GOT3 (cell line): Measurements from ENCODE around the gene RNASEH2A.

Experiments used
- DNase-seq: peaks from one replicate; lab custom pipeline; 2025; ENCODE audit warnings: mixed read lengths; lab: John Stamatoyannopoulos, UW

The RNASEH2A gene

GRCh38 chr19:12783291-12783848 lies 23.0 kb upstream of the RNASEH2A start:
- no peak for DNase-seq

GRCh38 chr19:12783849-12784393 lies 22.5 kb upstream of the RNASEH2A start:
- no peak for DNase-seq

DNA sequence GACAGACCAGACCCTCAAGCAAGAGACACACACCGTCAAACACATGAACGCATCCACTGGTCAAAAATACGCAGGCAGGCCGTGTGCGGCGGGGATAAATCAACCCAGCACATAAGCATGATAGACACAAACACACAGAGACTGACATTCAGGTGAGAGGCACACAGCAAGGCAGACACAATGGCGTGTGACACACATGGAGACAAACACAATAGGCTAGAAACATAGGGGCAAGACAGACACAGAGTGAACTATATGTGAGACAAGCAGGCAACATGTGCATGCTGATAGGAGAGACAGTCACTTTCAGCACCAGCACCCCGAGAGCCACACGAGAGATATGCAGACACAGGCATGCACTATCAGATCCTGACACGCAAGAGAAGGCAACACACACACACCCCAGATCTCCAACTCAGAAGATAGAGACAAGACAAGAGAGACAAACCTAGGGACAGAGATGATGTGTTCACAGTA lies 22.0 kb upstream of the RNASEH2A start:
- no peak for DNase-seq

- DNase-seq = no peak
Observed at GRCh38 chr19:12784871-12785430, 21.4 kb upstream of the RNASEH2A start.

DNA sequence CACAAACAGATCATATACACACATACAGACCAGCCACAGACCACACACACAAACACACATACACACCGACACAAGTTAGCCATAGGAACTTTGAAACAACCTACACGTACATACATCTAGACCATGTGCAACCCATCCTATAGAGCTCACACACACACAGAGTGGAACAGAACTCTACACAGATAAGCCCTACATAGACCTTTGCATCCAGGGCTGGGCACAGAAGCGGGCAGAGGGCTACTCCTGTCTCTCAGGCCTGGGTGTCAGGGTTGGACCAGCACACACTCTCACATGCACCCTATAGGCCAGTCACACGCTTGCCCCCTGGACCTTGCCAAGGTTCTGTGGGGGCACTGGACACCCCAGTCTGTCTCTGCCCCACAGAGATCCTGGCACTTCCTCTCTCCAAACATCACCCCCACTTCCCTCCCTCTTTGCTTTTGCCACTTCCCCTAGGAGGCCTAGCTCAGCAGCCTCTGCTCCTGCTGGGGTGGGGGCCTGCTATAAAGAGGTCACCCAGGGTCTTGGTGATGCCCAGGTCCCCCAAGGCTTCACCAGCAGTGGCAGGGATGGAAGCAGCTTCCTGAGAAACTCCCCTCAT lies 20.9 kb upstream of the RNASEH2A start:
- no peak for DNase-seq

DNA sequence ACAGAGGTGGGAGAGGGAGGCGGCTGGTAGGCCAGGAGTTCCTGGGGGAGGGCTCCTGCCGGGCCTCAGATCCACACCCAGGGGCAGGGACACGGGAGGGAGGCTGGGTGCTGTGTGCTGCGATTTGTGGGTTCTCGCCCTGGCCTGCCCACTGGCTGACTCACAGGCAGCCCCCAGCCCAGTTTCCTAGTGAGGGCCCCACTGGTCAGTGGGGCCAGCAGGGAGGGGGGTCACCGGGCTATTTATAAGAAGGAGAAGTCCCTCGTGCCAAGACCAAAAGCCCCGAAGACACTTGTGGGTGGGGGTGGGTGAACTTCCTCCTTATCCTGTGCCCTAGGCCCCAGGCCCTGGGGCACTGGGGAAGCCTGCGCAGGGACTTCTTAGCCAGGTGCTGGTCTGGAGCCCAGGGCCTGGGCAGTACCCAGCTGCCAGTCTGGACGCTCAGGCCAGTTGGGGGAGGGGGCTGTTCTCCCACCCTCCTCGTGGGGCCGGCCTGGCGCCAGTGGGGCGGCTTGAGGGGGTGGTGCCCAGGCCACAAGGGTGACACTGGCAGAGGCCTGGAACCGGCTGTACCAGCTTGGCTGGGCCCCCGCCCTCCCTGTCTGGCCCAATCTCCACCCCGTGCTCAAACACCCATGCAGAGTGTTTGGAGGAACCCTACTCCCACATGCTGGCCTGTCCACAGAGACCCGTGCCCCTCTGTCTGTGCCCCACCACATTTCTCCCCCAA lies 20.1 kb upstream of the RNASEH2A start:
- no peak for DNase-seq

DNA sequence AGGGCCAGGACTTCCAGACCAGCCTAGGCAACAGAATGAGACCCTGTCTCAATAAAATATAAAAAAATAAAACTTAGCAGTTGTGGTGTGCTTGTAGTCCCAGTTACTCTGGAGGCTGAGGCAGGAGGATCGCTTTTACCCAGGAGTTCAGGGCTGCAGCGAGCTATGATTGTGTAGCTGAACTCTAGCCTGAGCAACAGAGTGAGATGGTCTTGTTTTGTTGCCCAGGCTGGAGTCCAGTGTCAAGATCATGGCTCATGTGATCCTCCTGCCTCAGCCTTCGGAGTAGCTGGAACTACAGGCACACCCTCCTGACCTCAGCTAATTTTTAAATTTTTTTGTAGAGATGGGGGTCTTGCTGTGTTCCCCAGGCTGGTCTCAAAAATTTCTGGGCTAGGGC lies 19.4 kb upstream of the RNASEH2A start:
- DNase-seq = no peak

DNA sequence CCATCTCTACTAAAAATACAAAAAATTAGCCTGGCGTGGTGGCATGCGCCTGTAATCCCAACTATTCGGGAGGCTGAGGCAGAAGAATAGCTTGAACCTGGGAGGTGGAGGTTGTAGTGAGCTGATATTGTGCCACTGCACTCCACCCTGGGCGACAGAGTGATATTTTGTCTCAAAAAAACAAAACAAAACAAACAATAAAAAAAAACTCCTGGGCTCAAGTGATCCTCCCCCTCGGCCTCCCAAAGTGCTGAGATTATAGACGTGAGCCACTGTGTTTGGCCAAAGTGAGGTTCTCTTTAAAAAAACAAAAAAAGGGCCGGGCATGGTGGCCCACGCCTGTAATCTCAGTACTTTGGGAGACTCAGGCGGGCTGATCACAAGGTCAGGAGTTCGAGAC lies 18.9 kb upstream of the RNASEH2A start:
- no peak for DNase-seq

- no peak for DNase-seq
Observed at GRCh38 chr19:12788042-12788681, 18.2 kb upstream of the RNASEH2A start.

- no peak for DNase-seq
Observed at GRCh38 chr19:12788682-12789097, 17.7 kb upstream of the RNASEH2A start.

GRCh38 chr19:12789098-12789903 lies 17.1 kb upstream of the RNASEH2A start:
- no peak for DNase-seq

GRCh38 chr19:12789904-12790619 lies 16.3 kb upstream of the RNASEH2A start:
- DNase-seq = peak; percentile 77

DNA sequence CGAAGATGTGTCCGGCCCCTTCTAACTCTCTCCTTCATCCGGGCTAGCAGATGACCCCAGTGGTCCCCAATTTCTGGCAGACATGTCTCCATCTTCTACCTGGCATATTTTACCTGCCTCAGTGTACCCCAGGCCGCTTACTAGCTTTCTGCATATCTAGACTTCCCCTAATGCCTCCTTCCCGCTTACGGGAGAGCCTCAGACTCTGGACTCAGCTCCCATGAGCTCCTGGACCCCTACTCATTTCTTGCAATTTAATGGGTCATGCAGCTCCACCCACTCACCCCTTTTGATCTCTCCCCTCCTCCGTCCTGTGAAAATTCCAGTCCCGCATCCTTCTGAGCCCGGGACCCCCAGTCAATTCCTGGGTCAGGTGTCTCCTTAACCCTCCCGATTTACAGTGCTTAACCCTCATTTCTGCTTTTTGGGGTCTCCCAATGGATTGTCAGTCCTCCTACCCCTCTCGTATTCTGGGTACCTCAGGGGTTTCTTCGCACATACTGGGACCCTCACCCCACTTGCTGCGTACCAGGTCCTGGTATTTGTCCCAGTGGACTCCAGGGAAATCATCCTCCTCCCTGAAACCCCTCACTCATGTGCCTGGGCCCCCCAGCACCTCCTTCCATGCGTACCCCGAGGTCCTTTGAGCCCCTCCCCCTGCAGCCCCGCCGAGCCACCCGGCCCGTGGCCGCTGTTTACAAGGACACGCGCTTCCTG lies 15.6 kb upstream of the RNASEH2A start:
- no peak for DNase-seq

- peak; percentile 96 for DNase-seq
Observed at GRCh38 chr19:12791345-12792050, 14.9 kb upstream of the RNASEH2A start, which contains the start of gene JUNB. Gene JUNB (plus strand): TSS chr19:12791486. CDS start chr19:12791772, 286 bp downstream.

DNA sequence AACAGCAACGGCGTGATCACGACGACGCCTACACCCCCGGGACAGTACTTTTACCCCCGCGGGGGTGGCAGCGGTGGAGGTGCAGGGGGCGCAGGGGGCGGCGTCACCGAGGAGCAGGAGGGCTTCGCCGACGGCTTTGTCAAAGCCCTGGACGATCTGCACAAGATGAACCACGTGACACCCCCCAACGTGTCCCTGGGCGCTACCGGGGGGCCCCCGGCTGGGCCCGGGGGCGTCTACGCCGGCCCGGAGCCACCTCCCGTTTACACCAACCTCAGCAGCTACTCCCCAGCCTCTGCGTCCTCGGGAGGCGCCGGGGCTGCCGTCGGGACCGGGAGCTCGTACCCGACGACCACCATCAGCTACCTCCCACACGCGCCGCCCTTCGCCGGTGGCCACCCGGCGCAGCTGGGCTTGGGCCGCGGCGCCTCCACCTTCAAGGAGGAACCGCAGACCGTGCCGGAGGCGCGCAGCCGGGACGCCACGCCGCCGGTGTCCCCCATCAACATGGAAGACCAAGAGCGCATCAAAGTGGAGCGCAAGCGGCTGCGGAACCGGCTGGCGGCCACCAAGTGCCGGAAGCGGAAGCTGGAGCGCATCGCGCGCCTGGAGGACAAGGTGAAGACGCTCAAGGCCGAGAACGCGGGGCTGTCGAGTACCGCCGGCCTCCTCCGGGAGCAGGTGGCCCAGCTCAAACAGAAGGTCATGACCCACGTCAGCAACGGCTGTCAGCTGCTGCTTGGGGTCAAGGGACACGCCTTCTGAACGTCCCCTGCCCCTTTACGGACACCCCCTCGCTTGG lies 14.1 kb upstream of the RNASEH2A start:
- DNase-seq = no peak

- DNase-seq = no peak
Observed at GRCh38 chr19:12792853-12793289, 13.5 kb upstream of the RNASEH2A start.

GRCh38 chr19:12793290-12794195 lies 12.8 kb upstream of the RNASEH2A start:
- DNase-seq = peak; percentile 81
